Heart right ventricle (tissue), 16 donors: ENCODE data around the gene CEP164. TPM values are rescaled to one million over a fixed set of nuclear protein-coding genes. Genes with fewer than 3 reads are reported as not detected.

Experiments used
- ATAC-seq, 8 donors: fragments of 200-7000 bp; cut with Tn5 transposase; one replicate each; pipeline ENCODE4 v1.9.1; 2020; ENCODE audit warnings: mild to moderate bottlenecking in 8 of 8, moderate library complexity in 8 of 8, moderate number of reproducible peaks in 1 of 8
- DNase-seq, 2 donors: peaks; one replicate each; pipeline ENCODE4 v3.0.0-alpha.2; 2020
- H3K27ac ChIP-seq, 10 donors: fragments of 200-600 bp; sonication (generic) in 2 of 10; one replicate each; pipeline versions ENCODE4 v1.5.0 to v1.8.0; 2020 to 2022; ENCODE audit warnings: mild to moderate bottlenecking in 3 of 10
- H3K27me3 ChIP-seq, 7 donors: fragments of 200-600 bp; one replicate each; pipeline ENCODE4 v1.8.0; 2021 to 2022; ENCODE audit warnings: mild to moderate bottlenecking in 2 of 7
- H3K36me3 ChIP-seq, 9 donors: fragments of 200-600 bp; sonication (generic) in 1 of 9; one replicate each; pipeline versions ENCODE4 v1.5.0 to v1.8.0; 2020 to 2022; ENCODE audit warnings: mild to moderate bottlenecking in 2 of 9
- H3K4me1 ChIP-seq, 9 donors: fragments of 200-600 bp; sonication (generic) in 1 of 9; one replicate each; pipeline versions ENCODE4 v1.5.0 to v1.8.0; 2020 to 2022; ENCODE audit warnings: mild to moderate bottlenecking in 4 of 9
- H3K4me3 ChIP-seq, 10 donors: fragments of 200-600 bp; sonication (generic) in 2 of 10; one replicate each; pipeline versions ENCODE4 v1.5.0 to v1.8.0; 2020 to 2022; ENCODE audit warnings: mild to moderate bottlenecking in 7 of 10, moderate library complexity in 2 of 10
- H3K9me3 ChIP-seq, 11 donors: fragments of 200-600 bp in 10 of 11; sonication (generic) in 2 of 11; one replicate each; pipeline versions ENCODE4 v1.5.0 to v1.8.0; 2013 to 2022; ENCODE audit warnings: mild to moderate bottlenecking in 2 of 11, control low read depth in 1 of 11, moderate library complexity in 1 of 11
- WGBS, 2 donors: extraction: QIAGEN DNeasy Blood & Tissue Kit; methylation state at CpG; one replicate each; pipeline ENCODE4 v1.1.7; 2013; ENCODE audit warnings: inconsistent platforms in 1 of 2; 5-methylcytosine and 5-hydroxymethylcytosine counted together
- intact Hi-C, 10 donors: fragments of 100-400 bp; cut with DNase I; formaldehyde crosslinking; loops; one replicate each; pipeline versions ENCODE4 v1.11.1 to v1.14.2; 2022
- polyA plus RNA-seq, 2 donors: library from polyadenylated mRNA; stranded (reverse); fragments of 200-250 nt; gene quantifications; one replicate each; pipeline ENCODE4 v1.2.3, GENCODE V29; 2013
- total RNA-seq, 10 donors: library from RNA; stranded (reverse); fragmentation: NEBNext Ultra II Directional in 3 of 10; extraction: Animal tissue kit (Norgen Biotek cat#: 25700) in 3 of 10; gene quantifications; one replicate each; pipeline versions ENCODE4 v1.2.1 to v1.2.4, GENCODE V29; 2021 to 2023
- TF ChIP-seq, protein P1 (sequence below), 9 donors: fragments of 200-600 bp; sonication (generic) in 2 of 9; IDR thresholded peaks; one replicate each; pipeline versions ENCODE4 v1.5.0 to v1.8.0; 2021 to 2022; ENCODE audit warnings: antibody characterized with exemption in 9 of 9, mild to moderate bottlenecking in 5 of 9, moderate library complexity in 1 of 9
- donor health status: Arrhythmogenic right ventricular cardiomyopathy.
- donor health status: ischemic (EF 13 %, LVEDD 7.1; RV severe dilation, severe dysfunction).
- donor health status: healthy with polysubstance abuse.
- donor health status: DM: no; HTN: yes; CAD: no.
- donor health status: DM: no; HTN: no; CAD: no.
- donor health status: ischemic (EF 25% LVEDD 6.9; RV normal size, moderate dysfunction).
- donor health status: ischemic (EF 25% LVEDD 5.7; RV mildly dilated, moderate dysfunction).
- donor health status: healthy.
- donor health status: DM: yes; HTN: yes; CAD: no.
- donor health status: Ischemic cardiomyopathy.
- donor health status: ischemic (EF 35%, LVEDD 5.7; RV mildly dilated, moderate dysfunction).
- donor health status: nonischemic (EF 11% LVEDD 7.7; RV severe dilation, severe dysfunction).
- donor health status: DM: yes; HTN: yes; CAD: no.
- donor health status: PGD.
- donor health status: ischemic (EF 29% LVEDD 5.4; RV normal size, mild dysfunction).
- donor health status: nonischemic (EF 23%, LVEDD 6.1; RV moderate dilation, normal function).

The CEP164 gene
- total and polyA plus RNA-seq, 12 donors, result 3.5 to 17.9 (median 6.6) TPM

DNA sequence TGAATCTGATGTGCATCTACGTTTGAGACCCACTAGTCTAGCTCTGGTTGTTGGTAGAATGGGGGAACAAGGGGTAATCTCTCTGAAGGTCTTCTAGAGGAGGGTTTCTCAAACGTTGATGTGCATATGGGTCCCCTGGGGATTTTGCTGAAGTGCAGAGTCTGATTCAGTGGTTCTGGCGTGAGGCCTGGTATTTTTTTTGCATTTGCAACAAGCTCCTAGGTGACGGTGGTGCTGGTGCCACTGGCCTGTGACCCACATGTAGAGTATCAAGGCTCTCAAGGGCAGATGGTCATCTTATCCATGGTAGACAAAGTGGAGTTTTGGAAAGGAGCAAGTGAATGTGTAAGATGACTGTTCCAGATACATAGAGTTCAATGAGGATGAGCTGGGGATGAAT, 97.1 kb downstream of the CEP164 start:
- intact Hi-C loops, result loop anchor here in 8 of 10 donors (5.0 to 10.0 kb wide), 7 partner anchors 383 to 630 kb away; no protein-coding TSS in a partner anchor
- ATAC-seq (no peak), DNase-seq (no peak)
- Histone ChIP-seq H3K27me3 (peaks cover 0 to 4% (median 0%) of the 10 kb centered on the region in 7 donors), H3K36me3 (peaks cover 0 to 10% (median 0%) of the 10 kb centered on the region in 9 donors), H3K4me1 (peaks cover 0 to 7% (median 0%) of the 10 kb centered on the region in 9 donors), H3K27ac (no peak overlapping the region), H3K4me3 (no peak overlapping the region), H3K9me3 (no peaks in the 10 kb centered on the region)
- 64 to 74% methylated on average over 4 of the region's 4 CpGs for WGBS, 2 donors
- TF ChIP-seq, protein P1, sequence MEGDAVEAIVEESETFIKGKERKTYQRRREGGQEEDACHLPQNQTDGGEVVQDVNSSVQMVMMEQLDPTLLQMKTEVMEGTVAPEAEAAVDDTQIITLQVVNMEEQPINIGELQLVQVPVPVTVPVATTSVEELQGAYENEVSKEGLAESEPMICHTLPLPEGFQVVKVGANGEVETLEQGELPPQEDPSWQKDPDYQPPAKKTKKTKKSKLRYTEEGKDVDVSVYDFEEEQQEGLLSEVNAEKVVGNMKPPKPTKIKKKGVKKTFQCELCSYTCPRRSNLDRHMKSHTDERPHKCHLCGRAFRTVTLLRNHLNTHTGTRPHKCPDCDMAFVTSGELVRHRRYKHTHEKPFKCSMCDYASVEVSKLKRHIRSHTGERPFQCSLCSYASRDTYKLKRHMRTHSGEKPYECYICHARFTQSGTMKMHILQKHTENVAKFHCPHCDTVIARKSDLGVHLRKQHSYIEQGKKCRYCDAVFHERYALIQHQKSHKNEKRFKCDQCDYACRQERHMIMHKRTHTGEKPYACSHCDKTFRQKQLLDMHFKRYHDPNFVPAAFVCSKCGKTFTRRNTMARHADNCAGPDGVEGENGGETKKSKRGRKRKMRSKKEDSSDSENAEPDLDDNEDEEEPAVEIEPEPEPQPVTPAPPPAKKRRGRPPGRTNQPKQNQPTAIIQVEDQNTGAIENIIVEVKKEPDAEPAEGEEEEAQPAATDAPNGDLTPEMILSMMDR (IDR thresholded peaks at IDR 0.05), result no peak

DNA sequence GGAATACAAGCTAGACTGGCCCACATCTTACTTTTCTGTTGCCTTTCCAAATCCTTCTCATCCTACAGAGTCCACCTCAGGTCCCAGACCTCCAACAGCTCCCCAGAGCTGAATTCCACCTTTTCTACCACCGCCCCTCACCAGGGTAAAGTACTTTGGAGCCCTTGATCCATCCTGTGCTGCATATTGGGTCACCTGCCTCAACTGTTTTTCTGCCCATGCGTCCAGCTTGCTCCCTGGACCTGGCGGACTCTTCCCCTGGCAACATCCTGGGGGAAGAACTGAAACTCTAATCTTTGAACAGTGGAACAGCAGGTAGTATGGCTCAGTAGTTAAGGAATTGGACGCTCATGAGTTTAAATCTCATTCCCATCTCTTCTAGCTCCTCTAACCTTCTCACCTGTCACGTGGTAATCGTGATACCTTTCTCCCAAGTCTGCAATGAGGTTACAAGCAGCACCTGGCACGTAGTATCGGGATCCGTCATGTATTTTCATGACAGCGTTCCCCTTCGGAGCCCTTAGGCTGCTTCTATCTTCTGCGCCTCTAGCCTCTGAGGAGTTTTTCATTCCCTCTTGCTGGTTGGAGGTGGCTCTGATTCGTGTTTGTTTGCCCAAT, 98.1 kb downstream of the CEP164 start:
- DNase-seq (no peak), ATAC-seq (peak in 1 of 8 donors; percentile 9)
- H3K4me1 ChIP-seq, result peaks cover 0 to 7% (median 0%) of the 10 kb centered on the region in 9 donors
- WGBS, 2 donors, result 54 to 57% methylated on average over 13 of the region's 13 CpGs
- intact Hi-C loops, result loop anchor here in 8 of 10 donors (2.0 to 10.0 kb wide), 7 partner anchors 382 to 629 kb away; no protein-coding TSS in a partner anchor
- H3K9me3 ChIP-seq, result no peaks in the 10 kb centered on the region
- TF ChIP-seq, protein P1 (IDR thresholded peaks at IDR 0.05), result no peak
- no peak overlapping the region for H3K27ac ChIP-seq
- H3K4me3 ChIP-seq, result no peak overlapping the region
- H3K27me3 ChIP-seq, result peaks cover 0 to 4% (median 0%) of the 10 kb centered on the region in 7 donors
- H3K36me3 ChIP-seq, result peaks cover 0 to 19% (median 0%) of the 10 kb centered on the region in 9 donors

DNA sequence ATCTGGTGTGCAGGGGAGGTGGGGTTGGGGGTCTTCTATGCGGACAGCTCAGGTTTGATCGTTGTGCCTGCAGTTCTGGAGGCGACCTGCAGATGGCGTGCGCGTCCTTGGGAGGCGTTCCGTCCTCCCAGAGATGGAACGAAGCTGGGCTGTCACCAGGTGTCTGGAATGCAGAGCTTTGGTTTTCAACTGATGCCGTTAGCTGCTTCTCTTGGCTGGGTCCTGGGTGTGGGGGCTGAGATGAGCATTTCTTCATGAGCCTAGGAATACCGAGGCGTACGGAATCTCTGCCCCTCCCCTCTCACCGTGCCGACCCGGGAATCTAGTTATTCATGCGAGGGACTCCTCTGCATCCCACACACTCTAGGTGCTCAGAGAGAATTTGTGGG, 98.6 kb downstream of the CEP164 start:
- Histone ChIP-seq H3K4me1 (peaks cover 0 to 7% (median 0%) of the 10 kb centered on the region in 9 donors), H3K27me3 (peaks cover 0 to 4% (median 0%) of the 10 kb centered on the region in 7 donors), H3K27ac (no peak overlapping the region), H3K9me3 (no peaks in the 10 kb centered on the region), H3K36me3 (peaks cover 0 to 24% (median 0%) of the 10 kb centered on the region in 9 donors), H3K4me3 (no peak overlapping the region)
- TF ChIP-seq, protein P1 (IDR thresholded peaks at IDR 0.05), result peak; percentile 82 to 97 (median 95)
- ATAC-seq, result peak; percentile 27 to 74 (median 68)
- WGBS, 2 donors, result 5% methylated on average over 17 of the region's 17 CpGs
- intact Hi-C loops, result loop anchor here in 8 of 10 donors (2.0 to 10.0 kb wide), 7 partner anchors 381 to 629 kb away; no protein-coding TSS in a partner anchor
- peak; percentile 51 to 76 for DNase-seq

DNA sequence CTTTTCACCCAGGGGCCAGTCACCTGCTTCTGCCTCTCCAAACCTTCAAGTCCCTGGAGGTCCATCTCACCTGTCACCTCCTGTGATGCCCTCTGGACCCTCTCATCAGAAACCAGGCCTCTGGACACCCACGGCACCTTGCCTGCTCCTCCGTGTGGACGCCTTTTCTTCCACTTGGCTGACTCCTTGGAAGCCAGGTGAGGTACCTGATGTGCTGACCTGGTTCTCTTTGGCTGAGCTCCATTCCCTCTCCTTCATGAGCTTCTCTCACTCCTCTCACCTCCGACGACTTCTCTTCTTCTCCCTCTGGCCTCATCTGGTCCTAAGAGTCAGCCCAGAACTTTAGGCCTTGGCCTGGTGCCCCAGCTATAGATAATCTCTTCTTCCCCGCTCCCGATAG, 99.3 kb downstream of the CEP164 start:
- no peak for ATAC-seq
- no peak overlapping the region for H3K27ac ChIP-seq
- H3K27me3 ChIP-seq, result peaks cover 0 to 4% (median 0%) of the 10 kb centered on the region in 7 donors
- no peak overlapping the region for H3K4me3 ChIP-seq
- TF ChIP-seq, protein P1 (IDR thresholded peaks at IDR 0.05), result no peak
- intact Hi-C loops, result loop anchor here in 8 of 10 donors (2.0 to 10.0 kb wide), 7 partner anchors 380 to 628 kb away; no protein-coding TSS in a partner anchor
- WGBS, 2 donors, result 79 to 84% methylated on average over 7 of the region's 7 CpGs
- H3K4me1 ChIP-seq, result peaks cover 0 to 7% (median 0%) of the 10 kb centered on the region in 9 donors
- no peak for DNase-seq
- peaks cover 0 to 31% (median 0%) of the 10 kb centered on the region in 9 donors for H3K36me3 ChIP-seq
- no peaks in the 10 kb centered on the region for H3K9me3 ChIP-seq
